ENCODE measurements around the gene IFITM2.
"Not testable (repeated sequence)": the region's sequence is repeated elsewhere in the genome, so short reads cannot be mapped to it uniquely, and the experiment has no call there.

IFITM2 gene

DNA sequence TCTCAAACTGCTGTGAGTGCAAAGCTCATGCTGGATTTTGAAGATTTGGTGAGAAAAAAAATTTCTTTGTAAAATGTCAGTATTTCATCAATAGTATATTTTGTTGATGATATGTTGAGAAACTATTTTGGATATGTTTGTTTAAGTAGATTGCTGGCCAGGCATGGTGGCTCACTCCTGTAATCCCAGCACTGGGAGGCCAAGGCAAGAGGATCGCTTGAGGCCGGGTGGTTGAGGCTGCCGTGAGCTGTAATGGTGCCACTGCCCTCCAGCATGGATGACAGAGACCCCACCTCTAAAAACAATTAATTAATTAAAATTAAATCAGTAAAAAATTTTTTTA, 19.9 kb downstream of the IFITM2 start:
- no peak for DNase-seq

DNA sequence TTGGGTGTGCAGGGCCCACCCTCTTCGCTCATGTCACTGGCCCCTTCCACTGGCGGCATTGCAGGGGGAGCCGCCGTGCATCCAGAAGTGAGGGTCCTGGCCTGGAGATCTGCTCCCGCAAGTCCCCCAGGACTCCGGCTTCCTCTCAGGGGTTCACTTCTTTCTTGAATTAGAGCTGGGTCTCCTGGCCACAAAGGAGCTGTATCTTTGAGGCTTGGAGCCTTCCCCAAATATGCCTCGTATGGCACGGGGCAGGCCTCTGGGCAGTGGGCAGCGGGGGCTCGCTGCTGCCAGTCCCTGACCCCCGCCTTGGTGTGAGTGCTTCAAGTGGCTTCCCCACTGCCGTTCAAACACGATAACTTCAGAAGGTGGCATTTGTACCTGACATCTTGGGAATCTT, 20.4 kb downstream of the IFITM2 start:
- no peak for DNase-seq

DNA sequence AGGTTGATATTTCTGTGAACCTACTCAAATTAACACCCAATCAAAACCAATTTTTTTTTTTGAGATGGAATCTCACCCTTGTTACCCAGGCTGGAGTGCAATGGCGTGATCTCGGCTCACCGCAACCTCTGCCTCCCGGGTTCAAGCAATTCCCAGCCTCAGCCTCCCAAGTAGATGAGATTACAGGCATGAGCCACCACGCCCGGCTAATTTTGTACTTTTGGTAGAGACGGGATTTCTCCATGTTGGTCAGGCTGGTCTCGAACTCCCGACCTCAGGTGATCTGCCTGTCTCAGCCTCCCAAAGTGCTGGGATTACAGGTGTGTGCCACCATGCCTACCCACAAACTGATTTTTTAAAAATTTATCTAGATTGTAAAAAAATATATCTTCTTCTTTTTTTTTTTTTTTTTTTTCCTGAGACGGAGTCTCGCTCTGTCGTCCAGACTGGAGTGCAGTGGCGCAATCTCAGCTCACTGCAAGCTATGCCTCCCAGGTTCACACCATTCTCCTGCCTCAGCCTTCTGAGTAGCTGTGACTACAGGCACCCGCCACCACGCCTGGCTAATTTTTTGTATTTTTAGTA, 21.0 kb downstream of the IFITM2 start:
- DNase-seq: not testable (repeated sequence)

DNA sequence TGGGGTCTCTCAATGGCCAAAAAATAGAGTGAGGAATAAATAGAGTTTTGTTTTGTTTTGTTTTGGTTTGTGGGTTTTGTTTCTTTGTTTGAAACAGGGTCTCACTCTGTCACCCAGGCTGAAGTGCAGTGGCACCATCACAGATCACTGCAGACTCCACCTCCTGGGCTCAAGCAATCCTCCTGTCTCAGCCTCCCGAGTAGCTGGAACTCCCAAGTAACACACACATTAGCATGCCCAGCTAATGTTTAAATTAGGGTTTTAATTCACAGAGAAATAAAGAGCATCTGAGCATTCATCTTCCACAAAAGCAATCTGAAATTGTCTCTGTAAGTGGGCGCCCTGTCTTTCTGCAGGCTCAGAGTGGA, 22.3 kb downstream of the IFITM2 start:
- DNase-seq: no peak

DNA sequence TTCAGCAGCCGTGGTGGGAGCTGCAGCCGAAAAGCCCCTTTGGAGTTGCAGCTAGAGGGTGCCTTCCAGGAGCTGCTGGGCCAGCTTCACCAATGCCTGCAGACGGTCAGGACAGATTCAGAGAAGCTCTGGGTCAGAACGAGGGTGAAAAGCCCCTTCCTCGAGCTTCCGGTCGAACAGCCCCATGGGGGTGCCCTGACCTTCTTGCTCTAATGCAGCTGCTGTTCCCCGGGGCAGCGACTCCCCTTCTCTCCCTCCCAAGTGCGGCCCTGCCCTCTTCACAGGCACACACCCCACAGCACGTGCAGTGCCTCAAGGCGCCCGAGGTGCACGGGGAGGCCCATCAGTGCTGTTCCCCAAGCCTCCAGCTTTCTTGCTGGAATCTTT, 22.7 kb downstream of the IFITM2 start:
- DNase-seq: no peak

DNA sequence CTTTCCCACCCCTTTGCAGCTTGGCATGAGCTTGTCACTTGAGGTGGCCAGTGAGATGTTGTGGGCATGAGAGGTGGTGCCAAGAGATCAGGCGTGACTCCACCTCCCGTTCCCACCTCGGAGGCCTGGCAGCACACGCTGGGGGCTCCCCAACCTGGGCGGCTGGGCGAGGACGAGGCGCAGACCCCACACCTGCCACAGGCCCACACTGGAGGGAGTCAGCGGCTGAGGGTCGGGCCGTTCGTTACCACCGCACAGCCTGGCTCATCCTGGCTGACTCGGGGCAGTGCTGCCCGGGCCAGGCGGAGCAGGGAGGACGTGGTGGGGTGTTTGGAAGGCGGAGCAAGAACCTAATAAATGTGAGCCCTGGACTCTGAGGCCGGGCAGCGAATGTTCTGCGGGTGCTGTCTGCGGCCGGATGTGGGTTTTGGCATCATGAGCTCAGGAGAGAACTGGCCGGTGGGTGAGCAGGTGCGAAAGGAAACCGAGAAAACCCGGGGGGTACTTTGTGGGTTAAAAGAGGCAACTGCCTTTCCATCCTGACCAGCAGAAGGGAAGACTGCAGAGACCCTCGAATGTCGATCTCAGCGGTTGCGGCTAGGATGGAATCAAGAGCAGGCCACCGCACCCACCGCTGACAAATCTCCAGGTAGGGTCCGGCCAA, 23.2 kb downstream of the IFITM2 start:
- no peak for DNase-seq

DNA sequence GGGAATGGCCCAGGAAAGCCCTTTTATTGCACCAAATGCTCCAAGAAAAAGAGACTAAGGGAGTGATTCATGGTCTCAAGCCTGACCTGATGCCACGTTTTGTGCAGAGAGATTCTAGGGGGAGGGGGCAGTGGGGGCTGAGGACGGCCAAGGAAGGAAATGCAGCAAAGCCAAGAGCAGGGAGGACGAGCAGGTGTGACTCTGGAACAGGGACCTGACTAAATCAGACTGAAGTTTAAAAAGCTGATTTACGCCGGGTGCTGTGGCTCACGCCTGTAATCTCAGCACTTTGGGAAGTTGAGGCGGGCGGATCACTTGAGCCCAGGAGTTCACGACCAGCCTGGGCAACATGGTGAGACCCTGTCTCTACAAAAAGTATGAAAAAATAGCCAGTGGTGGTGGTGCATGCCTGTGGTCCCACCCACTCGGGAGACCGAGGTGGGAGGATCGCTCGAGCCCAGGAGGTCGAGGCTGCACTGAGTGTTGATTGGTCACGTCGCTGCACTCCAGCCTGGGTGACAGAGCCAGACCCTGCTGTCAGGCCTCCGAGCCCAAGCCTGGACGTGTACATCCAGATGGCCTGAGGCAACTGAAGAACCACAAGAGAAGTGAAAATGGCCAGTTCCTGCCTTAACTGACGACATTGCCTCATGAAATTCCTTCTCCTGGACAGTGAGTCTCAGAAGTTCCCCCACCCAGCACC, 23.9 kb downstream of the IFITM2 start:
- no peak for DNase-seq

DNA sequence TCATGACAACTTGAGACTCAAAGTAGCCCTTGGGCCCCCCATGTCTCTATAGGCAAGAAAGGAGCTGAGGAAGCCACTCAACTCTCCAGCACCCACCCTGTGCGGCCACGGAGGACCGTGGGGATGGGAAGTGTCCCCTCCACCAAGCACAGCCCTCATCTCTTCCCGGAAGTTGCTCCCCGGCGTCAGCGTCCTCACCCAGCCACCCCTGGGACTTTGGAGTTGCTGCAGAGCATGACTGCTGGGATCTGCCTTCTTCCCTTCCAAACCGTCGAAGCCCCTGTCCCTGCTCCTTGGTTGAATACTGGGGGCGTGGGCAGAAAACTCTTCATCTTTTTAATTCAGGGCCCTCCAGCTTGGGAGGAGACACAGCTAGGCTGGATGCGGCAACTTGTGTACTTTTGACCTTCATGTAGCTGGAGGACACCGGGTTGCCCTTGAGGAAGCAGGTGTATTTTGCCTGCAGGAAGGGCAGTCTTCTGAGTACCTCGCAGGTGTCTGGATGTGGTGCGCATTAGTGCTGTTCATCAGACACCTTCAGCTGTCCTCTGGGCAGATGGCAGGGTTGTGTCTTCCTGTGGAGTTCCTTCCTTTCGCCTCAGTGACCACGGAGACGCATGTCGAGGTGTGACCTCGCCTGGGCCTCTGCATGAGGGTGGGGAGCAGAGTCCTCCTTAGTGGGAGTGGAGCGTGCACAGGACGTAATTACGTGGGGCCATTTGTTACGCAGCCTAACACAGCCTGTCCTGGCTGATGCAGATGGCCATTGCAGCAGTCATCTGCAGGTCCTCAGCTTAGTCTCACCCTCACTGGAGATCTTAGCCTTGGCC, 25.2 kb downstream of the IFITM2 start:
- DNase-seq: no peak

DNA sequence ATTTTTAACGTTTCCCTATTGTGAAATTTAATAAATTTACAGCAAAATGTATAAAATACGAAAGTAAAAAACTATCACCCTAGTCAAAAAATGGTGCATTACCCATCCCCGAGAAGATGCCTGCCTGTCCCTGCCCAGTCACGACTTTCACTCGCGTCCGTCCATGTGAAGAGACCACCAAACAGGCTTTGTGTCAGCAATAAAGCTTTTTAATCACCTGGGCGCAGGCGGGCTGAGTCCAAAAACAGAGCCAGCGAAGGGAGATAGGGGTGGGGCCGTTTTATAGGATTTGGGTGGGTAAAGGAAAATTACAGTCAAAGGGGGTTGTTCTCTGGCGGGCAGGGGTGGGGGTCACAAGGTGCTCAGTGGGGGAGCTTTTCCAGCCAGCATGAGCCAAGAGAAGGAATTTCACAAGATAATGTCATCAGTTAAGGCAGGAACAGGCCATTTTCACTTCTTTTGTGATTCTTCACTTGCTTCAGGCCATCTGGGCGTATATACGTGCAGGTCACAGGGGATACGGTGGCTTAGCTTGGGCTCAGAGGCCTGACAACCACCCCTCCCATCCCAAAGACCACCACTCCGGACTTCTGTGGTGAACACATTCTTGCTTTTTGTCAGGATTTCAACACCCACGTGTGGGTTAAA, 26.1 kb downstream of the IFITM2 start:
- DNase-seq: not testable (repeated sequence)

DNA sequence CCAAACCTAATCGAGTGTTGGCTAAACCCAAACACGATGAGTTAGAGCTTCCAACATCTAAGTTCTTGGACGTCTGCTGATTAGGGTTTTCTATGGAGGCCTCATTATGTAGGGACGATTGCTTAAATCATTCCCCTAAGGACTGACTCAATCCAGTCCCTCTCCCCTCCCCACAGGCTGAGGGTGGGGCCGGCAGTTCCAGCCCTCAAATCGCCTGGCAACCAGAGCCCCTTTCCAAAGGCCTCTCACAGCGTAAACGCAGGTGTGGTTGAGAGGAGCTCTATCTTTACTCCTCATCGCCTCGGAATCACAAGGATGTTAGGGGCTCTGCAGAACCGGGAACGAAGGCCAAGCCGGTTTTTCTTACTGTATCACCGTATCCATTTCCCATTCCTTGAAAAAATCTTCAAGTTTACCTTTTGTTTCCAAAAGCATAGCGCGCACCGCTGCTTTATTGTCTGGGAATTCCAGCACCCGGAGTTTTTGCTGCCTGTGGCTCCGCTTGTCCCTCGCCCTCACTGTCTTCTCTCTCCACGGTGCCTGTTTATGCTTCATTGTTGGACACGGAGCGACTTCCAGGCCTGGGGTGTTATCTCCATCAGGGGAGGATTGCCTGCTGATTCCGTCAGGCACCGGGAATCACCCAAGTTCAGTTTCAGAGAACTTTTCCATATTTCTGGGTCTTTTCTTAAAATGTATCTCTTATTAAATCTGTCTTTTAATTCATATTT, 26.8 kb downstream of the IFITM2 start:
- DNase-seq: no peak

DNA sequence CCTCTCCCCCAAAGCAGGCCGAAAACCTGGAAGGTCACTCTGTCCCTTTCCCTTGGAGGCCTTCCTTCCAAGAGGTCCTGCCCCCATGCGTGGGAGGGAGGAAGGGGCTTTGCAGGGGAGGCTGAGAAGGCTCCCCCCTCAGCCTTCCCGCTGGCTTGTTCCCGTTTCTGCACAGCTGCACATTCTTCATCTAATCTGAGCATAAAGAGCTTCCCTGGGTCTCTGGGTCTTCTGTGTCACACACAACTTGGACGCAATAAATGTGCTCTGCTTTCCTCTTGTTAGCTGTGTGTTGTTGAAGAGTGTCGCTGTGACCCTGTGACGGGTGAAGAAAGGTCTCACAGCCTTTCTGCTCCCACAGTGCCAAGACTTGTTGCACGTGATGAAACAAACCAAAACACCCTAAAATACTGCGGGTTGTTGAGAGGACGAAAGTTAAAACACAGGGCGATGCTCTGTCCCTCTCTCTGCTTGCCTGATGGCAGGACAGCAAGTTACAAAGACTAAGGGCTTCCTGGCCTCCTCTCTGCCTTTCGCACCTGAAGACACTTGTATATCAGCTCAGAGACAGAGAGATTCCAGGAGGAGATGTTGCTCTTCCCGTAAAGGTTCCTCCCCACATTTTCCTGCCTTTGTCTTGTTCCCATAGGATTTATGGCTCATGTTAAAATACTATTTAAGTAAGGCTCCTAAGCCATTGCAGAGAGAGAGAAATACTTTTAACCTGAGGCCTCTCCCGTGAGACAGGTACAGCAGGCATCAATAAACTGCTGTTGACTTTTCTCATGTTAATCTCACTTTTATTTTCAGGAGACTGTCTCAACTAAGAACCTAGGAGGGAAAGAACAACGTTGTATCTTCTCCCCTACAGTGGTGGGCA, 28.4 kb downstream of the IFITM2 start:
- no peak for DNase-seq

DNA sequence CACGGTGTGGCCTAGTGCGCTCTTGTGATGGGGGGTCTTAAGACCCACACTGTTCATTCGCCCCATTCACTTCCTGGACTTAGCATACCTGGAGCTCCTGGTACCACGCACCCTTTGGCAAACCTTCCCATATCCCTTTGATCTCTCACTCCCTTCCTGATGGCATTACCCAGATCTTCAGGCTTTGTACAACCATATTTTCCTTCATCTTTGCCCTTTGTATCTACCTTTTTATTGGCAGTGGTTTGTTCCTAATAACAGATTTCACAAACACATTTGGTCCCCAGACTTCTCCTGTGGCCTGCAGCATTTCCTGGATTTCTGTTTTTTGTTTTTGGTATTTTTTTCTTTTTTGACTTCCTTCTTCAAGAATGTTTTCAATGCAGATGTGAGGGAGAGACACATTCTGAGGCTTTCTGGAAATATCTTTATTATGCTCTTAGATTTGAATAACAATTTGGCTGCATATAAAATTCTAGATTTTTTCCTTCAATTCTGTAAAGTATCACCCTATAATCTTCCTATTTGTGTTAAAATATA, 29.1 kb downstream of the IFITM2 start:
- DNase-seq: no peak

DNA sequence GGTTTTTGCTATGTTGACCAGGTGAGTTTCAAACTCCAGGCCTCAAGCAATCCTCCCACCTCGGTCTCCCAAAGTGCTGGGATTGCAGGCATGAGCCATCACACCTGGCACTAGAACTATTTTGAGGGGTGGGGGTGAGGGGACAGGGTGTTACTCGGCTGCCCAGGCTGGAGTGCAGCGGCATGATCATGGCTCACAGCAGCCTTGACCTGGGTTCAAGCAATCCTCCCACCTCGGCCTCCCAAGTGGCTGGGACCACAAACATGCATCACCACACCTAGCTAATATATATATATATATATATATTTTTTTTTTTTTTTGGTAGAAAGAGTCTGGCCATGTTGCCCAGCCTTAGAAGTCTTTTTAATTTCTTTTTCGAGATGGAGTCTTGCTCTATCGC, 30.1 kb downstream of the IFITM2 start:
- DNase-seq: no peak

DNA sequence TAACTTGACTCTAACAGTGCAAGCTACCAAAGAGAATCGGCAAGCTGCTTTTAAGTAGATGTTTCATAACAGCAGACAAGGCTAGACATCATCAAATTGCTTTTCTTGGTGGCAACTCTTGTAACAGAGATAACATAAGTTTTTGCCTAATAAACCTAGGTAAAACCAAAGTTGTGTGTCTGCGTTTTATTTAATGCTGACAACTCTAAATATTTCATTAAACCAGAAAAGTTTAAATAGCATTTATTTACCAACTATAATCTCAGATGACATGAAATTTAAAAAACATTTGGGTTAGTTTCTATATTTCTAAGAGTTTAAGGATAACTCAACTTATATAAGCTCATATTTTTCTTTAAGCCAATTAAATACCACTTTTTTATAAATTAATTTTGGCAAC, 32.3 kb downstream of the IFITM2 start:
- DNase-seq: no peak

DNA sequence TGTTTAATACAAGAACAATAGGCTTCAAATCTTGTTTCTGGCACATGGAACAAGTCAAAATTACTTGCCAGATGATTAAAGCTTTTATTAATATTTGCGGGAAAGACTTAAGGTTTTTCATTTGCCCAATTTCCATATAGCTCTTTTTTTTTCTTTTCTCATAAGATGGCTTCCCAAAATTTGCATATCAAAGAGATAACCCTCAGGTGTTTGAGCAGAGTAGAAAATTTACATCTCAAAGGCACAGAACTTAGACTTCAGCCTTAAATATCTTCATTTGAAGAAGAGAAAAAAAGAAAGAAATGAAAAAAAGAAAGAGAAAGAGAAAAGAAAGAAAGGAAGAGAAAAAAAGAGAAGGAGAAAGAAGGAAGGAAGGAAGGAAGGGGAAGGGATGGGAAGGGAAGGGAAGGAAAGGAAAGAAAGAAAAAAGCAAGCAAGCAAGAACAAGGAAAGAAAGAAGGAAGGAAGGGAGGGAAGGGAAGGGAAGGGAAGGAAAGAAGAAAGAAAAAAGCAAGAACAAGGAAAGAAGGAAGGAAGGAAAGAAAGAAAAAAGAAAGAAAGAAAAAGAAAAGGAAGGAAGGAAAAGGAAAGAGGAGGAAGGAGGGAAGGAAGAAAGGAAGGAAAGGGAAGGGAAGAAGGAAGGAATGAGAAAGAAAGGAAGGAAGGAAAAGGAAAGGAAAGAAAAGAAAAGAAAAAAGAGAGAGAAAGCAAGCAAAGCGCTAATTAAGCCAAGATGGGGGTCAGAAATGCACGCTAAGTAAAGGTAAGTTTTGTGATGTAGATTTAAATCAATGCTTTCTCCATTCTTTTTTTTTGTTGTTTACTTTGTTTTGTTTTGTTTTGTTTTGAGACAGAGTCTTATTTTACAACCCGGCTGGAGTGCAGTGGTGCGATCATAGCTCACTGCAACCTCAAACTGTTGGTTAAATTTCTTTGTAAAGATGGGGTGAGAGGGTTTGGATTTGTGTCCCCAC, 33.2 kb downstream of the IFITM2 start:
- DNase-seq: no peak

DNA sequence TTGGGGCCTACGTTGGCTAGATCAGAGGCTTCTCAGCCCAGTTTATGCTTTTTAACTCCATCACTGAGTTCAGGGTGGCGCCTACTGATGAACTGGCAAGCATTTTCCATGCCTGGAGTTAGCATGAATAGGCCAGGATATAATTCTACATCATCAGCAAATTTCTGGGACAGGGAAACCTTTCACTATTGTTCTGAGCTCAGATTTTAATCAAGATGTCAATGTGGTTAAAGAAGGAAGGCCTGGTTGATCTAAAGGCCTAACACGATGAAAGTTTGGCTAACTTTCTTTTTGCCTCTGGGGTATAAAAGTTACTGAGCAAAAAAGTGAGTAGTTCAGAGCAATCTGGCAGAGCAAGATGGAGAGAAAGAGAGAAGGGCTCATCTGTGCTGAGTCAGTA, 34.7 kb downstream of the IFITM2 start:
- DNase-seq: no peak

DNA sequence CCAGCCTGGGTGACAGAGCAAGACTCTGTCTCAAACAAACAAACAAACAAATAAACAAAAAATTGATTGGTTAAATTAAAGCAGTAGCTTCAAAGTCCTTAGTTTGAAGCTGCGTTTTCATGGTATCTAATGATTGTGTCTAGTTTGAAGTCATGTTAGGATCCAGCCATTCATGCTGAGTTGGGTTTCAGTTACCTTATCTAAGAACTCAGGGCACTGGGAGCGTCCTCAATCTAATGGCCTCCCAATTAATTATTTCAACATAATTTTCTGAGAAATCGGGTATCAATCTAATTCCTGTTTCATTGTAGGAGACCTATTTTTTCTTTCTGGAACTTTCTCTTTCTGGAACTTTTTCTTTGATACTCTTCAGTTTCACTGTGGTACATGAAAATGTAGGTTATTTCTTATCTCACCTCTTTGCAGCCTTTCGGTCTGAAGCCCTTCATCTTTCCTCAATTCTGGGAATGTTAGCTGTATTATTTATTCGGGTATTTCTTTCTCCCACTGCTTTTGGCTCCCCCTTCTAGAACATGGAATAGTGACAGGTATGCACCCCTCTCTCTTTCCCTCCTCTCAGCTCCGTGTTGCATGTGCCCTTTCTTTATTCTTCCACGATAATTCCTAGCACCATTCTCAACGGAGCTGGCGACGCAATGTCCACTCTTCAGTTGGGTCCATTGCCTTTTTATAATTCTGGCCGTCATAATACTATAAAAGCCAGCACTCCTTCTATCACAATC, 37.4 kb downstream of the IFITM2 start:
- DNase-seq: no peak

DNA sequence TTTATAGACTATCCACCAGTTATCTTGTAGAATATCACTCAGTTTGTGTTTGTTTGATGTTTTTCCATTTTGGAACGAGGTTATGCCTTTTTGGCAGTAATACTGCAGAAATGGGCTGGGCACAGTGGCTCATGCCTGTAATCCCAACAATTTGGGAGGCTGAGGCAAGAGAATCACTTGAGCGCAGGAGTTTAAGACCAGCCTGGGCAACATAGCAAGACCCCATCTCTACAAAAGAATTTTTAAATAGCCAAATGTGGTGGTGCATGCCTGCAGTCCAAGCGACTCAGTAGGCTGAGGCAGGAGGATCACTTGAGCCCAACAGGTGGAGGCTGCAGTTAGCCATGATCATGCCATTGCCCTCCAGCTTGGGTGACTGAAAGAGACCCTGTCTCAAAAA, 38.9 kb downstream of the IFITM2 start:
- DNase-seq: no peak

DNA sequence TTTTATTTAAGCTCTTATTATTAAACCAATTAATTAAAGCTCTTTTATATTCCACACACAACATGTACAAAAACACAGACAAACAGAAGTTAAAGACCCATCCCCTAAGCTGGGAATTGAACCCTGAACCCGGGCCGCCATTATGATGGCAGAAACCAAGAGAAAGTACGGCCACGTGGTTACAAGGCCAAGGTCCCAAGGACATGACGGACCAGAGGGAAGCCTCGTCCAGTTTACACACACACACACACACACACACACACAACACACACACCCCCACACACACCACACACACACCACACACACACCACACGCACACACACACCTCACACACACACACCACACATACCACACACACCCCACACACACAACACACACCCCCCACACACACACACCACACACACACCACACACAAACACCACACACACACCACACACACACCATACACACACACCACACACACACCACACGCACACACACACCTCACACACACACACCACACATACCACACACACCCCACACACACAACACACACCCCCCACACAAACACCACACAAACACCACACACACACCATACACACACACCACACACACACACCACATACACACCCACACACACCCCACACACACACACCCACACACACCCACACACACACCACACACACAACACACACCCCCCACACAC, 41.8 kb downstream of the IFITM2 start:
- not testable (repeated sequence) for DNase-seq

All from NCI-H82 (cell line).